ENCODE measurements around the gene OASL.
"Not testable (repeated sequence)": the region's sequence is repeated elsewhere in the genome, so short reads cannot be mapped to it uniquely, and the experiment has no call there.

The OASL gene

GRCh38 chr12:121069206-121069605 lies 30.2 kb upstream of the OASL start:
- peaks cover 2% of the 10 kb centered on the region for H3K27me3 ChIP-seq (ENCODE audit: insufficient read depth, low read length)

DNA sequence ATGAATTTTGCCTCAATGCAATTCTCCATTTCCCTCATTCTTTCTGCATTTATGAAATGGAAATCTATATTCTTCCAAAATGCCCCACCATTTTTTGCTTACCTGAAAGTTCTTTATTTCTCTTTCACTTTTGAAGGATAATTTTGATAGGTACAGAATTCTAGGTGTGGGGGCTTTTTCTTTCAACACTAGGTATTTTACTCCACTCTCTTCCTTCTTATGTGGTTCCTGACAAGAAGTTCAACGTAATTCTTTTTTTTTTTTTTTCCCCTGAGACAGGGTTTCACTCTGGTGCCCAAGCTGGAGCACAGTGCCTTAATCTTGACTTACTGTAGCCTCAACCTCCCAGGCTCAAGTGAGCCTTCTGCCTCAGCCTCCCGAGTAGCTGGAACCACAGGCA lies 26.3 kb upstream of the OASL start:
- no peaks in the 10 kb centered on the region for H3K4me1 ChIP-seq (ENCODE audit: insufficient read depth, low read length)

More at GRCh38 chr12:121069206-121069605, 30.2 kb upstream of the OASL start:
- H2AFZ ChIP-seq (ENCODE audit: low read depth, low read length): no peak overlapping the region
- no peaks in the 10 kb centered on the region for H3K4me1 ChIP-seq (ENCODE audit: insufficient read depth, low read length)
- peaks cover 7% of the 10 kb centered on the region for H3K9me3 ChIP-seq (ENCODE audit: low read length)
- no peaks in the 10 kb centered on the region for H3K36me3 ChIP-seq (ENCODE audit: insufficient read depth, low read length)
- H3K4me3 ChIP-seq (ENCODE audit: low read length): no peak overlapping the region

GRCh38 chr12:121064586-121064985 lies 25.5 kb upstream of the OASL start:
- H3K4me3 ChIP-seq (ENCODE audit: low read length); H3K27me3 ChIP-seq (ENCODE audit: insufficient read depth, low read length); H3K4me1 ChIP-seq (ENCODE audit: insufficient read depth, low read length); H2AFZ ChIP-seq (ENCODE audit: low read depth, low read length); H3K9me3 ChIP-seq (ENCODE audit: low read length); H3K36me3 ChIP-seq (ENCODE audit: insufficient read depth, low read length): not testable (repeated sequence)

More for the DNA sequence above, 26.3 kb upstream of the OASL start:
- Histone ChIP-seq H3K9me3 (ENCODE audit: low read length) (peaks cover 2% of the 10 kb centered on the region), H3K36me3 (ENCODE audit: insufficient read depth, low read length) (no peaks in the 10 kb centered on the region), H3K4me3 (ENCODE audit: low read length) (no peak overlapping the region), H3K27me3 (ENCODE audit: insufficient read depth, low read length) (peaks cover 2% of the 10 kb centered on the region), H2AFZ (ENCODE audit: low read depth, low read length) (no peak overlapping the region)

DNA sequence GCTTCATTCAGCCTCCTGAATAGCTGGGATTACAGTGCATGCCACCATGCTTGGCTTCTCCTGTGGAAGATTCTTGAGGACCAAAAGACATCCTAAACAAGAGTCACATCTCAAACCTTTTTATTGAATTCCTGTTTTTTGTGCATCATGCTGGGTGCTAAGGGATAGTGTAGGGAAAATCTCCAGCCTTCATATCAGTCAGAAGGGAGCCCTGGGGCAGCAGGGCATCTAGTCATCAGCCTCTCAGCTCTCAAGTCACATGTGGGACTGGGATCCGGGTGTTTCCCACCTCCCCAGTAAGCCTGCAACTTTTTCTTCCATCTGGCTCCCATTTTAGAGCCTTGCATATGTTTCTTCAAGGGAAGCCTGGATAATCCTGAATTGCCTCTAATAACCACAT lies 25.1 kb upstream of the OASL start:
- Histone ChIP-seq H3K27me3 (ENCODE audit: insufficient read depth, low read length) (peaks cover 2% of the 10 kb centered on the region), H3K36me3 (ENCODE audit: insufficient read depth, low read length) (no peaks in the 10 kb centered on the region), H3K4me1 (ENCODE audit: insufficient read depth, low read length) (no peaks in the 10 kb centered on the region), H3K4me3 (ENCODE audit: low read length) (no peak overlapping the region), H3K9me3 (ENCODE audit: low read length) (no peaks in the 10 kb centered on the region), H2AFZ (ENCODE audit: low read depth, low read length) (no peak overlapping the region)

GRCh38 chr12:121062391-121063045 lies 23.5 kb upstream of the OASL start:
- Histone ChIP-seq H2AFZ (ENCODE audit: low read depth, low read length) (no peak overlapping the region), H3K36me3 (ENCODE audit: insufficient read depth, low read length) (no peaks in the 10 kb centered on the region), H3K27me3 (ENCODE audit: insufficient read depth, low read length) (peaks cover 2% of the 10 kb centered on the region), H3K4me1 (ENCODE audit: insufficient read depth, low read length) (no peaks in the 10 kb centered on the region), H3K9me3 (ENCODE audit: low read length) (no peaks in the 10 kb centered on the region), H3K4me3 (ENCODE audit: low read length) (no peak overlapping the region)

GRCh38 chr12:121061831-121062230 lies 22.8 kb upstream of the OASL start:
- Histone ChIP-seq H3K4me3 (ENCODE audit: low read length) (no peak overlapping the region), H3K27me3 (ENCODE audit: insufficient read depth, low read length) (no peaks in the 10 kb centered on the region), H3K9me3 (ENCODE audit: low read length) (no peaks in the 10 kb centered on the region), H3K36me3 (ENCODE audit: insufficient read depth, low read length) (no peaks in the 10 kb centered on the region), H3K4me1 (ENCODE audit: insufficient read depth, low read length) (no peaks in the 10 kb centered on the region), H2AFZ (ENCODE audit: low read depth, low read length) (no peak overlapping the region)

- Histone ChIP-seq H3K4me3 (ENCODE audit: low read length) (no peak overlapping the region), H3K4me1 (ENCODE audit: insufficient read depth, low read length) (no peaks in the 10 kb centered on the region), H2AFZ (ENCODE audit: low read depth, low read length) (no peak overlapping the region), H3K36me3 (ENCODE audit: insufficient read depth, low read length) (no peaks in the 10 kb centered on the region), H3K9me3 (ENCODE audit: low read length) (no peaks in the 10 kb centered on the region), H3K27me3 (ENCODE audit: insufficient read depth, low read length) (no peaks in the 10 kb centered on the region)
Observed at GRCh38 chr12:121060149-121061001, 21.3 kb upstream of the OASL start.

GRCh38 chr12:121059031-121059898 lies 20.2 kb upstream of the OASL start:
- no peak overlapping the region for H3K4me3 ChIP-seq (ENCODE audit: low read length)
- H3K9me3 ChIP-seq (ENCODE audit: low read length): no peaks in the 10 kb centered on the region
- H3K36me3 ChIP-seq (ENCODE audit: insufficient read depth, low read length): no peaks in the 10 kb centered on the region
- no peaks in the 10 kb centered on the region for H3K4me1 ChIP-seq (ENCODE audit: insufficient read depth, low read length)
- no peaks in the 10 kb centered on the region for H3K27me3 ChIP-seq (ENCODE audit: insufficient read depth, low read length)
- no peak overlapping the region for H2AFZ ChIP-seq (ENCODE audit: low read depth, low read length)

DNA sequence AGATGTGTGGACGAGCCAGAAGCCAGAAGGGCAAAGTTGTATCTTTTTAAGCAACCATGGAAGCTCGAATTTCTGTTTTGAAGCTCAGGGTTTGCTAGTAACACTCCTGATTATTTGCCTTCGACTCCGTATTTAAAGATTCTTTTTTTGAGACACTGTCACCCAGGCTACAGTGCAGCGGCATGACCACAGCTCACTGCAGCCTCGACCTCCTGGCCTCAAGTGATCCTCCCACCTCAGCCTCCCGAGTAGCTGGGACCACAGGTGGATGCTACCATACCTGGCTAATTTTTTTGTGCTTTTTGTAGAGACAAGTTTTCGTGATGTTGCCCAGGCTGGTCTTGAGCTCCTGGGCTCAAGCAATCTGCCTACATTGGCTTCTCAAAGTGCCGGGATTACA lies 18.7 kb upstream of the OASL start:
- no peak overlapping the region for H3K4me3 ChIP-seq (ENCODE audit: low read length)
- H2AFZ ChIP-seq (ENCODE audit: low read depth, low read length): no peak overlapping the region
- H3K27me3 ChIP-seq (ENCODE audit: insufficient read depth, low read length): peaks cover 3% of the 10 kb centered on the region
- H3K4me1 ChIP-seq (ENCODE audit: insufficient read depth, low read length): no peaks in the 10 kb centered on the region
- H3K9me3 ChIP-seq (ENCODE audit: low read length): no peaks in the 10 kb centered on the region
- no peaks in the 10 kb centered on the region for H3K36me3 ChIP-seq (ENCODE audit: insufficient read depth, low read length)

DNA sequence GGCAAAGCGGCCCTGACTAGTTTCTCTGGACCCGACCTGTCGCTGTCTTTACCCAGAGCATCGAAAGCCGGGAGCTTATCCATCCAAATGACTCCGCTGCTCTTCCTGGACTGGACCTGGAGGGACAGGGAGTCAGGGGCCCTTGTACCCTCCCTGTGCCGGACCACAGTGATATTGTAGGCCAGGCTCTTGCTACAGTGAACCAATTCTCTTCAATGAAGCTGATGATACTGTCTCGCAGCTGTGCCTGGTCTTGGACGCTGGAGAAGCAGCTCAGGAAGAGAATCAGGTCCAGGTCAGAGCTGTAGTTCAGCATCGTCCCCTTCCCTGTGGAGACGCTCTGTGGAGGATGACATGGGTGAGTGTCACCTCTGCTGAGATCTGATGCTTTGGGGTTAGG lies 14.7 kb upstream of the OASL start:
- H3K4me1 ChIP-seq (ENCODE audit: insufficient read depth, low read length): no peaks in the 10 kb centered on the region
- H3K4me3 ChIP-seq (ENCODE audit: low read length): no peak overlapping the region
- H3K36me3 ChIP-seq (ENCODE audit: insufficient read depth, low read length): no peaks in the 10 kb centered on the region
- peaks cover 3% of the 10 kb centered on the region for H3K27me3 ChIP-seq (ENCODE audit: insufficient read depth, low read length)
- no peak overlapping the region for H2AFZ ChIP-seq (ENCODE audit: low read depth, low read length)
- H3K9me3 ChIP-seq (ENCODE audit: low read length): no peaks in the 10 kb centered on the region

DNA sequence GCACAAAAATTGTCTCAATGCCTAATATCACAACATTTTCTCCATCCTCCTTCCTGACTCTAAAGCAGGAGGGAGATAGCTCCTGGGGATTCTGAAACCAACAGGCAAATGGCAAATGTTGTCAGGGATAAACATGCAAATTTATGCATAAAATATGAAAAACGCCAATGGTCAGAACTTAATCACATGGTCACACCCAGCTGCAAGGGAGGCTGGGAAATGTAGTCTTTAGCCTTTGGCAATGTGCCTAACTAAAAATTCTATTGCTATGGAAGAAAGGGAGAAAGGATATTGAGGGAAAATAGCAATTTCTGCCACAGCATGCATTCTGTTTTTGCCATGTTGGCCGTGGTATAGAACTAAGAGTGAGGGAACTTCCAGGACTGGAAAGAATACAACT lies 11.7 kb upstream of the OASL start:
- no peaks in the 10 kb centered on the region for H3K9me3 ChIP-seq (ENCODE audit: low read length)
- peaks cover 3% of the 10 kb centered on the region for H3K27me3 ChIP-seq (ENCODE audit: insufficient read depth, low read length)
- H3K4me3 ChIP-seq (ENCODE audit: low read length): no peak overlapping the region
- no peaks in the 10 kb centered on the region for H3K4me1 ChIP-seq (ENCODE audit: insufficient read depth, low read length)
- H2AFZ ChIP-seq (ENCODE audit: low read depth, low read length): no peak overlapping the region
- no peaks in the 10 kb centered on the region for H3K36me3 ChIP-seq (ENCODE audit: insufficient read depth, low read length)

GRCh38 chr12:121048442-121048841 lies 9.4 kb upstream of the OASL start:
- Histone ChIP-seq H3K9me3 (ENCODE audit: low read length) (no peaks in the 10 kb centered on the region), H3K4me3 (ENCODE audit: low read length) (no peak overlapping the region), H2AFZ (ENCODE audit: low read depth, low read length) (no peak overlapping the region), H3K4me1 (ENCODE audit: insufficient read depth, low read length) (no peaks in the 10 kb centered on the region), H3K36me3 (ENCODE audit: insufficient read depth, low read length) (no peaks in the 10 kb centered on the region), H3K27me3 (ENCODE audit: insufficient read depth, low read length) (no peaks in the 10 kb centered on the region)

GRCh38 chr12:121047400-121047799 lies 8.4 kb upstream of the OASL start:
- not testable (repeated sequence) for H3K4me1 ChIP-seq (ENCODE audit: insufficient read depth, low read length); H2AFZ ChIP-seq (ENCODE audit: low read depth, low read length); H3K27me3 ChIP-seq (ENCODE audit: insufficient read depth, low read length); H3K4me3 ChIP-seq (ENCODE audit: low read length); H3K9me3 ChIP-seq (ENCODE audit: low read length); H3K36me3 ChIP-seq (ENCODE audit: insufficient read depth, low read length)

All from neuron (in vitro differentiated cells).